ENCODE measurements around the gene CNTN6.

DNA sequence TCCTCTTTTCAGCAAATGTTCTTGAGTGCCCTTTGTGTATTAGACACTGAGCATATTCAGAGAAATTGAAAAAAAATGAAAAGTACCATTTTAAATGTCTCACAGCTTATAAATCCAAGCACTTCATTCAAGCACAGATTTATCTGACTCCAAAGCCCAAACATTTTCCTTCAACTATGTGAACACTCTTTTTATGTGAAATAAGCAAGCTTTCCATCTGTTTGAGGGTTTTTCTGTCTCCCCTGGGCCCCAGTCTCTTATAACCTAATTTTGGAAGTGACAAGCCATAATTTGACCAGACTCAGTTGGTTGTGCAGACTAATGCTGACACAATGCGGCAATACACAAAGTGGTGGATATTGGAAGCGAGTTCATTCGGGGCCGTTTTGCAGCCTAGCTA is 170.3 kb downstream of the CNTN6 start:
- TF ChIP-seq, protein P1, sequence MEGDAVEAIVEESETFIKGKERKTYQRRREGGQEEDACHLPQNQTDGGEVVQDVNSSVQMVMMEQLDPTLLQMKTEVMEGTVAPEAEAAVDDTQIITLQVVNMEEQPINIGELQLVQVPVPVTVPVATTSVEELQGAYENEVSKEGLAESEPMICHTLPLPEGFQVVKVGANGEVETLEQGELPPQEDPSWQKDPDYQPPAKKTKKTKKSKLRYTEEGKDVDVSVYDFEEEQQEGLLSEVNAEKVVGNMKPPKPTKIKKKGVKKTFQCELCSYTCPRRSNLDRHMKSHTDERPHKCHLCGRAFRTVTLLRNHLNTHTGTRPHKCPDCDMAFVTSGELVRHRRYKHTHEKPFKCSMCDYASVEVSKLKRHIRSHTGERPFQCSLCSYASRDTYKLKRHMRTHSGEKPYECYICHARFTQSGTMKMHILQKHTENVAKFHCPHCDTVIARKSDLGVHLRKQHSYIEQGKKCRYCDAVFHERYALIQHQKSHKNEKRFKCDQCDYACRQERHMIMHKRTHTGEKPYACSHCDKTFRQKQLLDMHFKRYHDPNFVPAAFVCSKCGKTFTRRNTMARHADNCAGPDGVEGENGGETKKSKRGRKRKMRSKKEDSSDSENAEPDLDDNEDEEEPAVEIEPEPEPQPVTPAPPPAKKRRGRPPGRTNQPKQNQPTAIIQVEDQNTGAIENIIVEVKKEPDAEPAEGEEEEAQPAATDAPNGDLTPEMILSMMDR (conservative IDR thresholded peaks at IDR 0.05; ENCODE audit: low read length): no peak
- no peak for TF ChIP-seq EZH2phosphoT487 (IDR thresholded peaks at IDR 0.05; ENCODE audit: borderline replicate concordance)
